Measurements from ENCODE around the gene KLHL17.

Gene KLHL17

DNA sequence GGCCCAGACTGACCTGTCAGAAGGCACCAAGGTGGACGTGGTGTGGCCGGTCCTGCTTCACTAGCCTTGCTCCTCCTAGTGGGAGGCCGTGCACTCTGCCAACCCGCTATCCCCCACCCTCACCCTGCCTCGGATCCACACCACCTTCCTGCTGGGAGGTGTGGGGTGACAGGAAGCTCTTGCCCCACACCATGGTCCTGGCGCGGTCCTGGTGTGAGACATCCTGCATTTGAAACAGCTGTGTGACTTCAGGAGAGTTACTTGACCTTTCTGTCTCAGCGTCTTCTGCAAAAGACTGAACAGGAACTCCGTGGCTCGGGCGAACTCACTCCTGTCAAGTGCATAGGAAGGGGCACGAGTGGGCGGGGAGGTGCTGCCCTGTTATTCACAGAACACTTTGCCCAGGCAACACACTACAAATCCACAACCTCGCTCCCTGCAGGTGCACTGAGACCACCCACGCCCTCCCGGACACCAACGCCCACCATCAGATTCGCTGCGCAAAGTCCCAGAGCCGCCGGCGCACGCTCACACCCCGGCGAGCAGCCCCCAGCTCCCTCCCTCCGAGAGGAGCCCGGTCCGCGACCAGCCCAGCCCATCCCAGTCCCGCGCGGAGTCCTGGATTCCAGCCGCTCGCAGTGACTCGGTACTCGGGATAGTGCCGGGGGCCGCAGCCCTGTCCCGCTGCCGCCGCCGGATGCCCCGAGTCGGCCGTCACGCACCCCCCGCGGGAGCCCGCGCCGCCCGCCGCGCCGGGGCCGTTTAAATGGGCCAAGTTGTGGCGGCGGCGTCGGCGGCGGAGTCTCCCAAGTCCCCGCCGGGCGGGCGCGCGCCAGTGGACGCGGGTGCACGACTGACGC, 37.0 kb upstream of the KLHL17 start, which contains the start of gene SAMD11:
SAMD11 (plus strand) TSS at position 793 of the 860 bp plus-strand sequence. CDS start 509 bp downstream, outside the sequence.
- no peak for DNase-seq

- DNase-seq = no peak
These were observed 36.3 kb upstream of the KLHL17 start for GRCh38 chr1:923991-924655.

DNA sequence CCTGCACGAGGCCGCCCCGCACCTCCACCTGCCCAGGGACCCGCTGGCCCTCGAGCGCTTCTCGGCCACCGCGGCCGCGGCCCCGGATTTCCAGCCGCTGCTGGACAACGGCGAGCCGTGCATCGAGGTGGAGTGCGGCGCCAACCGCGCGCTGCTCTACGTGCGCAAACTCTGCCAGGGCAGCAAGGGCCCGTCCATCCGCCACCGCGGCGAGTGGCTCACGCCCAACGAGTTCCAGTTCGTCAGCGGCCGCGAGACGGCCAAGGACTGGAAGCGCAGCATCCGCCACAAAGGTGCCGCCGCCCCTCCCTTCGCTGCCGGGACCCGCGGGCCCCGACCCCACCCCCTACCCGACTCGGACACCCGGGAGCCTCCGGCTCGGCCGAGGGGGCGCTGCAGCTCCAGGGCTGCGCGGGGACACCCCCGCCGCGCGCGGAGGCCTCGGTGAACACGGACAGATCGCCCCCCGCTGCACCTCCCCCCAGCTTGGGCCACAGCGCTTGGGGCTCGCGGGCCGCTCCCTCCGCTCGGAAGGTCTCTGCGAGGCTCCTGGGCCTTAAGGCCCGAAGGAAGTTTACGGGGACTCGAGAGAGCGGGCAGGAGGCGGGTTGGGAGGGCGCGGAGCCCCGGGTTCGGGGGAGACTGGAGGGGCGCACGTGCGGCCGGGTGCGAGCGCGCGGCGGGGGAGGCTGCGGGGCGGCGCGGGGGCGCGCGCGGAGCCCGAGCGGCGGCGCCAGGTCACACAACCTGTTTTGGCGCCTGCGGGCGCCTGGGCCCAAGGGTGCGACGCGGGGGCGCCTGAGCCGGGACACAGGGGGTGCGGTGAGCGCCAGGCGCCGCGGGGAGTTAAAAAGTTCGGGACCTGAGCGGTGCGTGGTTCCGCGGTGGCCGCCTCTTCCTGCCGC, 35.5 kb upstream of the KLHL17 start:
- DNase-seq = no peak

DNA sequence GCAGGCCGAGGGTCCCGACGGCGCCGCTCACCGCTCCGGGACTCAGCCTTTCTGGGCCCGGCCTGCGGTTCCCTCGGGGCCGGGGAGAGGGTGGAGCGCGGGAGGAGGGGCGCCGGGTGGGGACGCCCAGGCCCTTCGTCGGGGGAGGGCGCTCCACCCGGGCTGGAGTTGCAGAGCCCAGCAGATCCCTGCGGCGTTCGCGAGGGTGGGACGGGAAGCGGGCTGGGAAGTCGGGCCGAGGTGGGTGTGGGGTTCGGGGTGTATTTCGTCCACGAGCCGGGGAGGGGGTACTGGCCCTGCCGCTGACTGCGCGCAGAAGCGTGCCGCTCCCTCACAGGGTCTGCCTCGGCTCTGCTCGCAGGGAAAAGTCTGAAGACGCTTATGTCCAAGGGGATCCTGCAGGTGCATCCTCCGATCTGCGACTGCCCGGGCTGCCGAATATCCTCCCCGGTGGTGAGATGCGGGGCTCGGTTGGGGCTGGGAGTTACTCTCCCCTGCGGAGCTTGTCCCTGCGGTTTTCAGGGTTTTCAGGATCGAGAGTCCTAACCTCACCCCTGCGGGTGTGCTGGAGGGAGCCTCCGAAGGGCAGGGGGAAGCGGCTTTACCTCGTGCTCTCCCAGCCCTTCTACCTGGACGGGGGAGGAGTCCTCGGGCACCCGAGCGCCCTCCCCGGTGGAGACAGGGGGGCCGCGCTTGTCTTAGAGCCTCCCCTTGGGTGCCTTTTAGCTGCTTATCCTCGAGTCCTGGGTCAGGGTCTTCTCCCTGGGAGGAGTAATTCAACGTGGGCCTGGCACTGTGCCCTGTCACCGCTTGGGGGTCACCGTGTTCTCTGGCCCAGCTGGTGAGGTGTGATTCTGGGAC, 34.6 kb upstream of the KLHL17 start:
- no peak for DNase-seq

DNA sequence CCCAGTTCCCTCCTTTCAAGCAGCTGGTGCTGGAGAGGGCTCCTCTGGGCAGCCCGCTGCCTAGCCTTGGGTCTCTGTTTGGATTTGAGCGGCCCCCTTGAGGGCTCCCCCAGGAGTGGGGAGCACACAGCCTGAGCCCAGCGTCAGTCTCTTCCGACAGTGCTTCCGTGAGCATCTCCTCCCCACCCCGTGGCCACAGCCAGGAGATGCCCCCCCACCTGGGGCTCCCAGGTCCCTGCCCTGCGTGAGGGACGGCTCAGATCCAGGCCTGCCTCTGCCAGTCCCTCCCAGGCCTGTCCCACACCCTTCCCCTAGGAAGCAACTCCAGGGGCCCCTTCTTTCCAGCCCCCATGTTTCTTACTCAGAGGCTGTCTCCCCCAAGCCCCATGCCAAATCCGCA, 33.1 kb upstream of the KLHL17 start:
- no peak for DNase-seq

- DNase-seq = no peak
These were observed 32.6 kb upstream of the KLHL17 start for GRCh38 chr1:927748-928147.

DNA sequence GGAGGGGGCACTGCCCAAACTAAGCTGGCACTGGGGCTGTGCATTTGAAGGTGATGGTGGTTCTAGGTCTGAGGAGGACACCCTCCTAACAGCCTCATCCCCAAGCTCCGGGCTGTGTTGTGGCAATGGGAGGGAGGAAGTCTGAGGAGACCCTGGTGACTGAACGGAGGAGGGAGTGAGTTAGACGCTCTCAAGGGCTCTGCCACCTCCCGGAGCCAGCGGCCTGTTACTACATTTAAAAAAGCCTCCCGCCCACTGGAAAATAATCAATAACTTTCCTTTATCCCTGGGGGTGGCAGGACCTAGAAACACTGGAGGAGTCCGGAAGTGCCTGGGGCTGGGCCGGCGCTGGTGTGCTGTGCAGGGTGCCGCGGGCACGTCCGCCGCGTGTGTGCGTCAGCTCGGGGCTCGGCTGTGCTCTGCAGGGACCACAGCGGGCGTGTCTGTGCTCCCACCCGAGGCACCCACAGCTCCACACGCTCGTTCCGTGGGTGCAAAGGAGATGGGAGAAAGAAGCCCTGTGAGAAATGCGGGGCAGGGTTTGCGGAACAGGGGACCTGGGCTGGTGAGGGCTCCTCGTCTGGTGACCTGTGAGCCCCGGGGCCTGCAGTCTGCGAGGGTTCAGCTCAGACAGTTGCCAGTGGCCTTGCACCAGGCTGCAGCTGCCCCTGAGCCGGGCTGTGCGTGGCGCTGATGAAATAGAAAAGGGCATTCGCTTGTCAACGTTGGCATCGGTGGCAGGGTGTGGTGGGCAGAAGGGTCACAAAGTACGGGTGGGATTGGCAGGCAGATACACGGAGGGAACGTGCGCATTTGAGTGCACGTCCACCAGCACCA, 31.3 kb upstream of the KLHL17 start:
- DNase-seq = no peak

GRCh38 chr1:929712-930632, 30.4 kb upstream of the KLHL17 start:
- no peak for DNase-seq

DNA sequence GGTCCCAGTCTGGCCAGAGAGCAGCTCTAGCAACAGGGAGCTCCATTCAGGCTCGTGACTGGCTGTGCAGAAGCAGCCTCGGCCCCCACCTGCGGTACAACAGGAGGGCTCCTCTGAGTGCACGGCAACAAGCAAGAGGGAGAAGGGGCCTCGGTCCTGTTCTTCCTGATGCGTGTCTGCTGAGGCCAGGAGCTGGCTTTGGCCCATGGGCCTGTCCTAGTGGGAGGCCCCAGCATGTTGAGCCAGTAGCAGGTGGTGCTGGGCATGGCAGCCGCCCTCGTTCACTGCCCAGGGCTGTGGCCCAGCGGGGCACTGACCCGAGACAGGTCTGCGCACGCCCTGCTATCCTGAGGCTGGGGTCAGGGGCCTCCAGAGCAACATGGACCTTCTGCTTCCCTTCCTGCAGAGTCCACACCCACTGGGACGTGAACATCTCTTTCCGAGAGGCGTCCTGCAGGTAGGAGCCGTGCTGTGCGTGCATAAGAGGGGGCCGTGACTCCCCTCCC, 29.7 kb upstream of the KLHL17 start:
- no peak for DNase-seq

GRCh38 chr1:931380-932172, 28.8 kb upstream of the KLHL17 start:
- no peak for DNase-seq

GRCh38 chr1:932173-932510, 28.2 kb upstream of the KLHL17 start:
- no peak for DNase-seq

GRCh38 chr1:932776-933602, 27.4 kb upstream of the KLHL17 start:
- DNase-seq = no peak

DNA sequence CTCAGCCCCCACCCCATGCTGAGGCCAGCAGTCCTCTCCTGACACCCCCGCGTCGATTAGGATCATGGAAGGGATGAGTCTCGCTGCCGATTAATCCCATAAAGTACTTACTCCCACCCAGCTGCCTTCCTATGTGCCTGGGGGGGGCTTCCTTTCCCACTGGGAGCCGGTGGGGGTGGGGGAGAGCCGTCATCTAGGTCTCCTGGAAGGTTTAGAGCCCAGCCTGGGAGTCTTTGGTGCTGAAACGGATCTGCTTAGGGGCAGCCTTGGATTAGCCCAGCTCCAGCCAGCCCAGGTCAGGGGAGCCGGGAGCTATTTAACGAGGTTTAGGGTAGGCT, 26.8 kb upstream of the KLHL17 start:
- no peak for DNase-seq

- no peak for DNase-seq
These were observed 25.2 kb upstream of the KLHL17 start for GRCh38 chr1:934991-935750.

DNA sequence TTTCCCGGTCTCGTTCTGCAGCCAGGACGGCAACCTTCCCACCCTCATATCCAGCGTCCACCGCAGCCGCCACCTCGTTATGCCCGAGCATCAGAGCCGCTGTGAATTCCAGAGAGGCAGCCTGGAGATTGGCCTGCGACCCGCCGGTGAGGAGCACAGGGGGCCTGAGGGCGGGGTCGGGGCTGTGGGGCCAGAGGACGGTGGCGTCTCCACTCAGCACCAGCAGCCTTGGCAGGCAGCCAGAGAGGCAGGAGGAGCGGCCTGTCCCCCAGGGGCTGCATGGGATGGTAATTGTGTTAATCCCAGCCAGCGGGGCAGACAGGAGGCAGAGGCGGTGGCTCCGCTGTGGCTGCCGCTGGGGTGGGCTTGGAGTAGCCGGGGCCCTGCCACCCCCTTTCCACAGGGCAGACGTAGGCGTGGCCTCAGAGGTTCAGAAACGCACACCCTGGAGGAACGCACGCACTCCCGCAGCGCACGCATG, 24.6 kb upstream of the KLHL17 start:
- no peak for DNase-seq

DNA sequence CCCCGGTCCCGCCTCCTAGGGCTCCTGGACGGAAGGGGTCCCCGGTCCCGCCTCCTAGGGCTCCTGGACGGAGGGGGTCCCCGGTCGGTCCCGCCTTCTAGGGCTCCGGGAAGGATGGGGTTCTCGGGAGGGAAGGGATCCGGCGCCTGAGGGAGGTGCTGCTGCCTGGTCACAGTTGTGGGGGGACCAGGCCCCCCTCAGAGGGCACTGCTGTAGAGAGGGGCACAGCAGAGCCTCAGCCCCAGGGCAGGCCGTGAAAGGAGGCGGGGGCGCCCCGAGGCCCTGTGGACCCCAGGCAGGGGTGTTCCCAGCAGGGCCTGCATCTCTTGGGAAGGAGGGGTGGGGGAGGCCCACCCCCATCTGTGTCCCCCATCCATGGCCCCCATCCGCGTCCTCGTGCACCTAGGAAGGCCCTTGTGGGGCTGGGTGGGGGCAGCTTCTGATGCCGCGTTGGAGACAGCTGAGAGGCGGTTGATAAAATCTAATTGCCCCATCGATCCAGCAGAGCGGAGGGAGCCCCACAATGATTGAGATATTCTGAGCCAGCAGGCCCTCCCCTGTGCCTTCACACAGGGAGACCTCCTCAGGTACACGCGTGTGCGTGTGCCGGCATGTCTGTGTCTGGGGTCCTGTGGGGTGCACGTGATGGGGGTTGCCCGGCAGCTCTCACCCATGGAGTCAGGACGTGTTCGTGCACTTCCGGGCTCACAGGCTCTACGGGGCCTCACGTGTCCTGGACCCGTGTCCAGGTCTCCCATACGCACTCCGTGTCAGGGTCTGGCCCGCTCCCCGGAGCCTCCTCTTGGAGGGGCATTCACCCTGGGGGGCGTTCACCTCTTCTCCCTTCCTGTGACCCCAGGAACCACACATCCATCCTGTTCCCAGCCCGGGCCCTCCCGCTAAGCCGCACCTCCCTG, 23.8 kb upstream of the KLHL17 start:
- no peak for DNase-seq

Measured in NCI-H1436 treated with DMSO at 0.1 percent for 48 hours (cell line).